HG03175 (cell line): ENCODE data around the gene SGSH.
A peak's percentile ranks its signal among the peaks of the same experiment; 100 is the strongest.

Experiments
- ATAC-seq: cut with Tn5 transposase; IDR thresholded peaks from one replicate; pipeline ENCODE4 v1.9.1; 2021; ENCODE audit warnings: mild to moderate bottlenecking, moderate library complexity; ENCODE audit not compliant: unreplicated experiment

Gene SGSH

GRCh38 chr17:80227666-80228065, 7.5 kb upstream of the SGSH start:
- ATAC-seq: no peak

GRCh38 chr17:80227156-80227555, 7.0 kb upstream of the SGSH start:
- ATAC-seq: no peak

DNA sequence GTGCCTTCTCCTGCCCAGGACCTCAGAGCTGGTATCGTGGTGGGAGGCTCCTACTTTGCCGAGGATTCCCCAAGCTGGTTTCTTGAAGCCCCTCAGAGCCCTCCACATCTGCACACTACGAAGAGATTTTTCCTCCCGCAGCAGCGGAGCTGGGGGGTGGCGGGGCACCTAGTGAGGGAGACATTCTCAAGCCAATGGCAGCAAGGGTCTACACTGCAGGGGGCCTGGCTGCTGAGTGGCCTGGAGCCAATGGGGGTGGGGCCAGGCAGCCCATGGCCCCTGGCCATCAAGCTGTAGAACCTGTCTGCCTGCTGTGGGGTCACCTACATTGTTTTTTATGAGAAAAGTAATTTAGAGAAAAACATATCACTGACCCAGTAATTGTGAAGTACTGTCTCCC, 5.1 kb upstream of the SGSH start:
- ATAC-seq: no peak

- no peak for ATAC-seq
Observed at GRCh38 chr17:80224683-80225082, 4.5 kb upstream of the SGSH start.

DNA sequence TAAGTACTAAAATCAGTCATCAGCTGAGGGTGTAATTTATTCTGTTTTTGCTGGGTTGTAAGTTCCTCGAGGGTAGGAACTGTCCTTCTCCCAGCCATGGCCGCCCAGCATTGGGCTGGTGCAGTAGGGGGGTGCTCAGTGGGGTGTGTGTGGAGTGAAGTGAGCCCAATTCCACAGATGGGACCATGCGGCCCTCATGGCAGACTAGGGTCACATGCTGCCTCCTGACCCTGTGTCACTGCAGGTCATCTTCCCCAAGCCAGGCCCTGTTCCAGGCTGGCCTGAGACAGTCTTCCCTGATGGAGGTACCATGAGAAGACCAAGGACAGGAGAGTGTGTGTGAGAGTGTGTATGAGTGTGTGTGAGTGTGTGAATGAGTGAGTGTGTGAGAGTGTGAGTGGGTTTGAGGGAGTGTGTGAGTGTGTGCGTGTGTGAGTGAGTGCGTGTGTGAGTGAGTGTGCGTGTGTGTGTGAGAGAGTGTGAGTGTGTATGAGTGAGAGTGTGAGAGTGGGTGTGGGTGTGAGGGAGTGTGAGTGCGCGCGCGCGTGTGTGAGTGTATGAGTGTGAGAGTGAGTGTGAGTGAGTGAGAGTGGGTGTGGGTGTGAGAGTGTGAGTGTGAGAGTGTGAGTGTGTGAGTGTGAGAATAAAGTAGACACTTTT, 3.8 kb upstream of the SGSH start:
- no peak for ATAC-seq

DNA sequence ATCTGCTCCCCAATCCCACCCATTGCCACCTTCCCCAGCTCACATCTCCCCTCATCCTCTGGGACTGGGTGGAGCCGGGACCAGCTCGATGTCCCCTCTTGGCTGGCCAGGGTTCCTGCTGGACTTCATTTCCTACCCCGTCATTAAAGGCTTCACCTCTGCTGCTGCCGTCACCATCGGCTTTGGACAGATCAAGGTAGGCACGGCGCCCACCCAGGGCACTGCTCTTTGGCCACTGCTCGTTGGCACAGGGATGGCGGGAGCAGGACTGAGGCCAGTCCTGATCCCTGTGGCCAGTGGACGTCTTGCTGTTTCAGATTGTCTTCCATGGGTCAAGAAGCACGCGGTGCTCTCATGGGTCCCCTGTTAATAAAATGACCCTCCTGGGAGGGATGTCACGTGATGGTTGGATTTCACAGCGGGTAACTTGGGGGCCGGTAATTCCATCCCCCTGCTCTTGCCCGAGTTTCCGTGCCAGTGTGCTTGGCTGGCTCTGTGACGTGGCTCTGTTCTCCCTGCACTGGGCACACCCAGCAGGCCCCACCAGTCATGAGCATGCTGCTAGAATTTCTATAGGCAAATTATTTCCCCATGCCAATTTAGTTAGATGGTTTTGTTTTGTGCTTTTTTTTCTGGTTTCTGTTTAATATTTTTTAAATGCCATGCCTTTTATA, 3.1 kb upstream of the SGSH start:
- ATAC-seq: no peak

DNA sequence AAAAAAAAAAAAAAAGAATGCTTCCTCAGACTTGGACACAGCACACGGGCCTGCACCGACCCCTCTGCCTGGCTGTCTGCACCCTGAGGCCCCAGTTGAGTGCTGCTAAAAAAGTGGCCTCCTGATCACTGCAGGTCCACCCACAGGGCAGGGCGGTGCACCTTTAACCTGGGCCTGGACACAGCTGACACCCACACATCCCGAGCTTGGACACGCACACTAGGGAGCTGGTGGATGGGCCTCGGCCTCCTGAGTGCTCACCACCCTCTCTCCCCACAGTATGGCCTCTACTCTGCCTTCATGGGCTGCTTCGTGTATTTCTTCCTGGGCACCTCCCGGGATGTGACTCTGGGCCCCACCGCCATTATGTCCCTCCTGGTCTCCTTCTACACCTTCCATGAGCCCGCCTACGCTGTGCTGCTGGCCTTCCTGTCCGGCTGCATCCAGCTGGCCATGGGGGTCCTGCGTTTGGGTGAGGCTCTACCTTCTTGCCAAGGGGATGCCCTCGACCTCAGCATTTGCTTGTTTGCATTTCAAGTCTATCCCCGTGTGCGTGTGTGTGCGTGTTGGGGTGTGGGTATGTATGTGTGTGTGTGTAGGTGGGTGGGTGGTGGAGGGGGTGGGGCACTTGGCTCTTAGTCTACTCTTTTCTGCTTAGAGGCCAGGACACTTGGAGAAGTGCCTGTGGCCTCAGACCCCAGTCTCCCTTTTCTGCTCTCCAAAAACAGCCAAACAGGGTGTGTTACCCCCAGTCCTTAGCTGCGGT, 2.4 kb upstream of the SGSH start:
- ATAC-seq: no peak

DNA sequence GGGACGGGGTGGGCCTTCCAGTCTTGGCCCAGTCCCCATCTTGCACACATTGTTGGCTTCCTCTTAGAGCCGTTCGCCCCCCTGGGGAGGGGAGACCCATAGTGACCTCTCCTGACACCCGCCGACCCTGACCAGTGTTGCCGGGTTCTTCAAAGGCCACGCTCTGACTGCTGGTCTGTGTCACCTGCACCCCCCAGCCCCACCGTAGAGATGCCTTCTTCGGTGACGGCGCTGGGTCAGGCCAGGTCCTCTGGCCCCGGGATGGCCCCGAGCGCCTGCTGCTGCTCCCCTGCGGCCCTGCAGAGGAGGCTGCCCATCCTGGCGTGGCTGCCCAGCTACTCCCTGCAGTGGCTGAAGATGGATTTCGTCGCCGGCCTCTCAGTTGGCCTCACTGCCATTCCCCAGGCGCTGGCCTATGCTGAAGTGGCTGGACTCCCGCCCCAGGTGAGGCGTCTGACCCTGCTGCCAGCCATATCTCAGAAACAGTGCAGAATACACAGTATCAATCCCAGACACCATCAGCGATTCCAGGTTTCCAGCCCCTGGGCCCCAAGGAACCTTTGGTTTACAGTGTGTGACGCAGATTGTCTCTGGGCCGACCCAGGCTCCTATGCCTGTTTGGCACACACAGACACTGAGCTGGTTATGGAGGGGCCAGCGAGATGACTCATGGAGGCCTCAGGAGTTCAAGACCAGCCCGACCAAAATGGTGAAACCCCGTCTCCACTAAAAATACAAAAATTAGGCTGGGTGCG, 1.4 kb upstream of the SGSH start:
- ATAC-seq: no peak

- ATAC-seq: no peak
Observed at GRCh38 chr17:80220736-80221215, 643 bp upstream of the SGSH start.

- ATAC-seq: peak; percentile 24
Observed at GRCh38 chr17:80219763-80220053, 425 bp downstream of the SGSH start.

- ATAC-seq: peak; percentile 74
Observed at GRCh38 chr17:80219013-80219762, 945 bp downstream of the SGSH start.

DNA sequence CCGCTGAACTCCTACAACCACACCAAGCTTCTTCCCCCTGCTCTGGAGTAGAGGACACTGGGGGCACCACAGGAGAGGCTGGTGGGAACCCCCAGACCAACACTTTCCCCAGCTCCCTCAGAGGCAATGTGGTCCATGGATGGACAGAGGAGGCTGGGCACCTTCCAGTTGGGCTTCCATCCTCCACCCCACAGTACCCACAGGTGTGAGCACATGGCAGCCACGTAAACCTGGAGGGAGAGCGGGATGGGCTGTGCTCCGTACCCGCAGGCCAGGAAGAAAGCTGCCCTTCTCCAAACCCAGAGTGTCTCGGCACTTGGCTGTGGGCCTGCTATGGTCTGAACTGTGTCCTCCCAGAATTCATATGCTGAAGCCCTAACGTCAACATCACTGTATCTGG, 1.7 kb downstream of the SGSH start:
- ATAC-seq: no peak

DNA sequence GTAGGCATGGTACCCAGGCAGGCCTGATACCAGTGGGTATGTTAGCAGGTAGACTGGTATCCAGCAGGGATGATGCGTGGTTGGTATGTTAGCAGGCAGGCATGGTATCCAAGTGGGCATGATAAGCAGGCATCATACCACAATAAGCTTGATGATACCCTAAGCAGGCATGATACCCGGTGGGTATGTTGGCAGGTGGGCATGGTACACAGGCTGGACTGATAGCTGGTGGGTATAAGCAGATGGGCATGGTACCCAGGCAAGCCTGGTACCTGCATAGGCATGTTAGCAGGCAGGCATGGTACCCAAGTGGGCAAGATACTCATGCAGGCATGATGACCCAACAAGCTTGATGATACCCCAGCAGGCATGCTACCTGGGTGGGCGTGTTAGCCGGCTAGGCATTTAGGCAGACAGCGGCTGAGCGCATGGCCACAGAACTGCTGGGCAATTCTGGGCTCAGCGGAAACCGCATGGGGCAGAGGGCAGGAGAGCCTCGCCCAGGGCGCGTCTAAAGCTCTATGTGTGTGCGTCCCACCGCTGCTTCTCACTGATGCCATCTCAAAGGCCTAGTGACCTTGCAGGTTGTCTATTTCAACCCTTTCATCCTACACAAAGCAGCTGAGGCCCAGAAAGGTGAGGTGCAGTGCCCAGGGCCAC, 2.3 kb downstream of the SGSH start:
- no peak for ATAC-seq

- no peak for ATAC-seq
Observed at GRCh38 chr17:80216473-80217456, 3.4 kb downstream of the SGSH start.

DNA sequence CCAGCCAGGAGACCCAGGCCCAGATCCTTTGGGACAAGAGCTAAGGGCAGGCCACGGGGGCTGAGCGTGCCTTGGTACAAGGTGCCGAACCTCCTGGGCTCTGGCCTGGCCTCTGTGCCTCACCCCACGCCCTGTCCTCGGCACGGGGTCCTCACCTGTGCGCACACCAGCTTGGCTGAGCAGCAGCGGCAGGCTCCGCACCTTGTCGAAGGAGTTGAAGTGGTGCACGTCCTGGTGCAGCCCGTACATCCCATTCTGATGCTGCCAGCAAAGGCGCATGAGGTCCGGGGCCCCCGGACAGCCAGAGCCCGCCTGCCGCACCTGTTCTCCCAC, 5.3 kb downstream of the SGSH start:
- ATAC-seq: no peak

DNA sequence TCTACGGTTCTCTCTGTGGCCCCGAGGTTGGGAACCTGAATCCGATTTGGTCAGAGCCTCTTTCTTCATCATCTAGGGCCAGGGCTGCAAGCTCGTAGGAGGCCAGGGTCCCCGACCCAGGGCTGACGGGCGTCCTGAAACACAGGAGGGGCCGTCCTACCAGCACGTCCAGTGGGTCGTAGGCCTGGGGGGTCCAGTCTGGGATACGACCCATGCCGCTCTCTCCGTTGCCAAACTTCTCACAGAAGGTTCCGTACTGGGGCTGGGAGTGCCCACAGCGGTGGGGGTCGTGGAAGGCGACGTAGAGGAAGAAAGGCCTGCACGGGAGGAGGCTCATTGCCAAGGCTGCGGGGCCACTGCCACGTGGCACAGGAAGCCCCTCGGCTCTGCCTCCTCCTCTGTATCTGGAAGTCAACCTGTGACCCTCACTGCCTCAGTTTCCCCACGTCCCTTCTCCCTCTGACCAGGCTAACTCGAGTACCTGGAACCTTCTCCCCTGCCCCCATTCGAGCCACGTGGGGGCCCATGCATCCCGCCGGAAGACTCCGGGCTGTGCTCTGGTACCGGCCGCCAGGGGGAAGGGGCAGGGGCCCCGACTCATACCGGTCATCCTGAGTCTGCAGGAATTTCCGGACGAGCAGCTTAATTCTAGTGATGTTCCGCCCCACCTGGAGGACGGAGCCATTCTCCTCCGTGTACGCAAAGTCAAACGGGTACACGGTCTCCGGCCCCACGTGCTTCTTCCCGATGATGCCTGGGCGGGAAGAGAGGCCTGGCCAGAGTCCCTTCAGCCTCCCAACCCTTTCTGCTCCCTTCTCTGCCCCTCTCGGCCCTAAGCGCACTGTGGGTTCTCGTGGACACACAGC, 5.9 kb downstream of the SGSH start:
- no peak for ATAC-seq

GRCh38 chr17:80213643-80213975, 6.5 kb downstream of the SGSH start:
- ATAC-seq: no peak

- ATAC-seq: no peak
Observed at GRCh38 chr17:80212962-80213642, 7.0 kb downstream of the SGSH start.
